ACHN (cell line): ENCODE results near the gene CFAP74.
"Not testable (repeated sequence)": the region's sequence is repeated elsewhere in the genome, so short reads cannot be mapped to it uniquely, and the experiment has no call there.

Source experiments
- DNase-seq: peaks from one replicate; pipeline ENCODE4 v3.0.0-alpha.2; 2015
- in situ Hi-C: cut with HindIII; loops from 2 replicates; pipeline ENCODE4 v1.10.0; 2017; ENCODE audit warnings: low sequenced_read_pairs, low pct_ligation_motif_present, low pct_unique_long_range_greater_than_20kb

CFAP74 gene

DNA sequence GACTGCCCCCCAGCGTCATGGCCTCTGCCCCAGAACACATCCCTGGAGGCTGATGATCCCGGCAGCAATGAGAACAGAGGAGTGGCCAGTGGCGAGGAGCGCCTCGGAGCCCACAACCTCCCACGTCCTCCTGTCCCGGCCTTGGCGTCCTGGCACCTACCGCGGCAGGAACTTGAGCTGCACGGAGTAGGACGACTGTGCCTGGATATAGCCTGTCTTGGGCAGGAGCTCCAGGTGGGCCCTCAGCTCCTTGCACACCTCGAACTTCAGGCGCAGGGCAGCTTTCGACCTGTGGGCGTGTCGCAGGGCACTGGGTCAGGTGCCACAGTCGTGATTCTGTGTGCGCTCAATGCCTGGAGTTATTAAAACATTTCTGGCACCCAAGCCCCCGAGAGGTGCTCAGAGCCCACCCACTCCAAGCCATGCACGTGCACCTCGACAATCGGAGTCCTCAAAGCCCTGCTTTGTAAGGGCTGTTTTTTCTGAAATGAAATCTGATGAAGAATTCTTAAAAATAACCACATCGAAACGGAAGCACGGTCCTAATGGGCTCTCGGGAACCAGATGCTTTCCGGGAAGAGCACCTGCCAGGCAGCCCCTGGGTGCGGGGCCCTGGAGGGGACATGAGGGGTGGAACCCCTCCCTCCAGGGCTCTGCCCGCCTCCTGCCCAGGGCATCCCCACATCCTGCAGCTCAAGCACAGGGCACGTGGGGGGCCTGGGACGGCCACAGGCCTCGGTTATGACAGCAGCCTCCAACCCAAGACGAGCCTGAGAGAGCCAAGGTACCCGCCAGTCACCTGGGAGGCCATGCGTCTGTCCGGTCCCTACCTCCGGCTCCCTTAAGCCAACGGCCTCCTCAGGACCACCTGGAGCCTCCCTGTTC lies 61.5 kb downstream of the CFAP74 start:
- DNase-seq, result no peak
- in situ Hi-C loops, result no loop called here

DNA sequence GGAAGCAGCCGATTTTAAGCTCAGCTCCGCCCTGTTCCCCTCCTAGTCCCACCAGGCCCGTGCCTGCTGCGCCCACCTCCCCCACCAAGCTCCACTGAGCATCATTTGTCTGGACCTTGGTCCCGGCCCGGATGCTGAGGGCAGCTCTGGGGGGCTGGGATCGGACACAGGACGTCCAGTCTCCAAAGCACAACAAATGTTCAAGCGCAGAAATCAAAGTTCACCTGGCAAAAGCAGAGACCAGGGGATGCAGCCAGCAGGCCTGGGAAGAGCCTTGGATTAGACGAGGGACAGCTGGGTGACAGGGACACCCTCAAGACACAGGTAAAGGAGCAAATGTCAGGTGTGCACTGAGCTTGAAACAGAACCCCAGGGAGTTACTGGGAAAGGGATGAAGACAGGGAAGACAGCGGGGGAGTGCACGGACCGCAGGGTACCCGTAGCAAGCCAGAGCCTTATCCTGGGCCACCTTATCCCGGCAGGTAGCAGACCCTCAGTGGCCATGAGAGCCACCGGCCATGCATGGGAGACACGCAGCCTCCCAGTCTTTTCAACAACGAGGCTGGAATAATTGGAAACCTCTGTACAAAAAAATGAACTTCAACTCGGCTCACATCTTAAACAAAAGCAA lies 62.3 kb downstream of the CFAP74 start:
- DNase-seq, result no peak
- in situ Hi-C loops, result no loop called here

GRCh38 chr1:1940123-1940425 lies 63.5 kb downstream of the CFAP74 start:
- in situ Hi-C loops, result no loop called here
- no peak for DNase-seq

DNA sequence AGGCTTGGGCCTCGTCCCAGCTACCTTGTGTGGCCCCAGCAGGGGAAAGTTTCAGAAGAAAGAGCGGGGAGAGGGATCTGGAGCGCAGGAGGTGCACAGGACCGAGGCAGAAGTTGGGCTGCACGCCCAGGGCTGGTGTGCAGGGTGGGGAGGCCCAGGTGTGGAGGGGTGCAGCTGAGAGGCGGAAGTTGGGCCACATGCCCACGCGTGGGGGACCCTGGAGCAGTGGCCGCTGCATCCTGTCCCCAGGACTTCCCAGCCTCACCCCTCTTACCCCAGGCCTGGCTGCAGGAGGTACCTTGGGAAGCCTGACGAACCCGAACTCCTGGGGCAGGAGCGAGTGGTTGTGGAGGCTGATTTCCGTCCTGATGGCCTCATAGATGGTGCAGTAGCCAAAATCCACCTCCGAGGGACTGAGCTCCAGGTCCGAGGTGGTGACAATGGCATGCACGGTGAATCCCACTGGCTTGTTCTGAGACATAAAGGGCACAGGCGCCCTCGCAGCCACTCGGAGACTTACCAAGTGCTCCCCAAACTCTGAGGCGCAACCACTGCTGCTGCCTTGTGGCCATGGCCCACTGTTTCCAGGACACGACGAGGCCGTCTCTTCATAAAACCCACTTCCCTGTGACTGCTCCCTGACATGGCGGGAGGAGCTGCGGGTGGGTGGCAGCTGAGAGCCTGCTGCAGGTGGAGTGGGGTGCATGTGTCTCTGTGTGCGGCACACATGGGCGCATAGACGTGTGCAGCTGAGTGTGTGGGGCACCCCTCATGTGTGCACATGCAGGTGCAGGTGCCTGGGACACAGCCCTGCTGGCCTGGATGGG lies 64.1 kb downstream of the CFAP74 start:
- in situ Hi-C loops, result no loop called here
- no peak for DNase-seq

DNA sequence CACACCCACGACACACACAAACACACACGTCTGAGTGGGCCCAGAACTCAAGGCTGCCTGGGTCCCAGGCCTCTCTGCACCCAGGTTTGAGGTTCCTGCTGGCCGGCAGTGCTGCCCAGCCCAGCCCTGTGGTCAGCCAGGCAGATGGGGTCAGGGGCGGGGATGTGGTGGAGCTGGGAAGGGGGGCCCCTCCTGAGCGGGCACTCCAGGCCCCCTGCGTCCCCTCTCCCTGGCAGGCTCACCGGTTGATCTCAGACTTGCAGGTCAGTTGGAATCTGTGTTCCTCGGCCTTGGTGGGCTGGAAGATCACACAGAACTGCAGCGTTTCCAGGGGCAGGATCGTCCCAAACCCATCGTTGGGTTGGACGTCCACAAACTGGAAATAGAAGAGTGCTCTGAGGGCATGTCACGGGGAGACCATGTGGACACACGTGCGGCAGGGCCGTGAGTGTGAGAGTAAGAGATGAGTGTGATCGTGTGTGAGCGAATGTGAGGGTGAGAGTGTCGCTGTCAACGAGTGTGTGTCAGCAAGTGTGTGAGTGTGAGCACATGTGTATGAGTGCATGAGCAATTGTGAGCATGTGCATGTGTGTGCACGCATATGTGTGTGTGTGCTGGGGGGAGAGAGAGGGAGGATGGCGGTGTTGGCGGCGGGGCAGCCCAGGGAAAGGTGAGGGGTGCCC lies 64.8 kb downstream of the CFAP74 start:
- in situ Hi-C loops, result no loop called here
- no peak for DNase-seq

GRCh38 chr1:1938276-1938573 lies 65.4 kb downstream of the CFAP74 start:
- DNase-seq, result no peak
- in situ Hi-C loops, result no loop called here

DNA sequence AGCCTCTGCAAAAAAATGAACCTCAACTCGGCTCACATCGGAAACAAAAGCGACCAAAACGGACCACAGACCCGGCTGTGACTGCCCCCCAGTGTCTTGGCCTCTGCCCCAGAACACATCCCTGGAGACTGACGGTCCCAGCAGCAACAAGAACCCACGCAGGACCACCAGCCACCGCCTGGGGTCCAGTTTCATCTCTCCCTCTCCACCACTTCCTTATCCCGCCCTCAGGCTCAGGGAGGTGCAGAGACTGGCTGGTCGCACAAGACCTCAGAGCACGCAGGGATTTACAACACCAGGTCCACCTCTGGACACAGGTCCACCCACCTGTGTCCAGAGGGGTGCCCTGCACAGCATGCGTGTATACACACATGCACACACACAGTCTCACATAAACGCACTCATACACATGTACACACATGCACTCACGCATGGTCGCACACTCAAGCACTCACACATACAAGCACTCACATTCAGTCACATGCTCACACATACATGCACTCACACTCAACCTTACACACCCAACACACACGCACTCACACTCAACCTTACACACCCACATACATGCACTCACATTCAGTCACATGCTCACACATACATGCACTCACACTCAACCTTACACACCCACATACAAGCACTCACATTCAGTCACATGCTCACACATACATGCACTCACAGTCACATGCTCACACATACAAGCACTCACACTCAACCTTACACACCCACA lies 65.9 kb downstream of the CFAP74 start:
- in situ Hi-C loops, result no loop called here
- no peak for DNase-seq

DNA sequence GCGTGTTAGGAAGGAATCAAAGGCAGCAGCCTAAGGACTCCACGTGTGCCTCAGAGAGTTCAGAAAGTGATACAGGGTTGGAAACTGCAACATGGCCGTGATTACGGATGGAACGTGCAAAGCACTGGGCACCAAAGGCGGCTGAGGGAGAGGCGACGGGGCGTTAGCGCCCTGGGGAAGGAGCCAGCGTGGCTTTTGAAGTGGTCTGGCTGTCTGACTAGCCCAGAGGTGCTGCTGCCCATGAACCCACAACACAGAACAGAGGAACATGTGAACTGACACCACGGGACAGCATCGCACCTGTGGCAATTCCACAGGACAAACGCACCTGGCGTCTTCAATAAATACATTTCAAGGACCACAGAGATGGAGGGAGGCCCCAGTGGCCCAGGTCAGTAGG lies 66.5 kb downstream of the CFAP74 start:
- DNase-seq, result no peak
- in situ Hi-C loops, result no loop called here

DNA sequence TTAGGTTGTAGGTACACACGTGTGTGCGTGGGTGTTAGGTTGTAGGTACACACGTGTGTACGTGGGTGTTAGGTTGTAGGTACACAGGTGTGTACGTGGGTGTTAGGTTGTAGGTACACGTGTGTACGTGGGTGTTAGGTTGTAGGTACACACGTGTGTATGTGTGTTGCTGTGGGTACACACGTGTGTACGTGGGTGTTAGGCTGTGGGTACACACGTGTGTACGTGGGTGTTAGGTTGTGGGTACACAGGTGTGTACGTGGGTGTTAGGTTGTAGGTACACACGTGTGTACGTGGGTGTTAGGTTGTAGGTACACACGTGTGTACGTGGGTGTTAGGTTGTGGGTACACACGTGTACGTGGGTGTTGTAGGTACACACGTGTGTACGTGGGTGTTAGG lies 68.7 kb downstream of the CFAP74 start:
- in situ Hi-C loops, DNase-seq: not testable (repeated sequence)

GRCh38 chr1:1929639-1930545 lies 73.7 kb downstream of the CFAP74 start:
- in situ Hi-C loops, result no loop called here
- DNase-seq, result no peak

- in situ Hi-C loops, result no loop called here
- DNase-seq, result no peak
Measured at GRCh38 chr1:1929102-1929638, 74.4 kb downstream of the CFAP74 start.

GRCh38 chr1:1928231-1929101 lies 75.1 kb downstream of the CFAP74 start:
- no peak for DNase-seq
- in situ Hi-C loops, result no loop called here

DNA sequence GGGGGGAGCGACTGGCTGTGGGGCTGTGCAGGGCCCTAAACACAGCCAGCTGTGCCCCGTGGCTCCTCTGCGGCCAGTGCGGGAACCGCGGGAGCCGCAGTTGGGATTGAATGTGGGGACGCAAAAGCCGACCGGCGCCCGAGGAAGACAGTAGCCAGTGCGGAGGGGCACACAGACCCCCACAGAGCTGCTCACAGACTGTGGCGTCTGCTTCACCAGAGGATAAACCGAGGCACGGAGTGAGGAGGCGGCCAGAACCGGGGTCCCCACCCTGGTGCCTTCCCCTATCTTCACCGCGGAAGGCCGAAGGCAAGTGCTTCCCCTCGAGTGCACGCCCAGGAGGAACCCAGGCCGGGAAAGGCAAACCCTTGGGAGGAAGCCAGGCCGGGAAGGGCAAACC lies 75.8 kb downstream of the CFAP74 start:
- in situ Hi-C loops, result no loop called here
- no peak for DNase-seq

- in situ Hi-C loops, result no loop called here
- DNase-seq, result no peak
Measured at GRCh38 chr1:1926886-1927660, 76.5 kb downstream of the CFAP74 start.

GRCh38 chr1:1926346-1926811 lies 77.2 kb downstream of the CFAP74 start:
- in situ Hi-C loops, result no loop called here
- no peak for DNase-seq
